K562 (cell line): ENCODE measurements around the gene FAM117B. TPM values are rescaled to one million over a fixed set of nuclear protein-coding genes. Genes with fewer than 3 reads are reported as not detected.

Experiments used
- ASH1L ChIP-seq: fragments of 450-650 bp; IDR thresholded peaks from 2 replicates; pipeline ENCODE4 v1.6.1; 2018; ENCODE audit warnings: borderline replicate concordance, mild to moderate bottlenecking, low read depth; ENCODE audit not compliant: partially characterized antibody
- CC2D1A ChIP-seq: fragments of 450-650 bp; IDR thresholded peaks from 2 replicates; pipeline ENCODE4 v1.6.1; 2017; ENCODE audit warnings: mild to moderate bottlenecking
- CHD1 ChIP-seq: fragments of 200-600 bp; sonication (generic); IDR thresholded peaks from one replicate; pipeline ENCODE4 v1.6.1; 2012; ENCODE audit warnings: mild to moderate bottlenecking, moderate library complexity, low read length, inconsistent platforms
- EWSR1 ChIP-seq: fragments of 450-650 bp; IDR thresholded peaks from 2 replicates; pipeline ENCODE4 v1.6.1; 2018; ENCODE audit warnings: borderline replicate concordance, mild to moderate bottlenecking, low read depth, moderate library complexity; ENCODE audit not compliant: partially characterized antibody
- GTF3C2 ChIP-seq: IDR thresholded peaks from 3 replicates; pipeline ENCODE4 v1.6.1; 2011; ENCODE audit warnings: borderline replicate concordance, mild to moderate bottlenecking, moderate library complexity; ENCODE audit not compliant: insufficient read length; ENCODE audit errors: extremely low read depth
- HDAC1 ChIP-seq, 2 experiments: fragments of 450-650 bp; IDR thresholded peaks; 2 replicates each; pipeline ENCODE4 v1.6.1; 2016 to 2017; ENCODE audit warnings: inconsistent platforms in 1 of 2, mild to moderate bottlenecking in 1 of 2, moderate library complexity in 1 of 2
- HEY1 ChIP-seq: fragments of 250-450 bp; sonication (Bioruptor Pico); IDR thresholded peaks from 2 replicates; pipeline ENCODE4 v1.5.0; 2020; ENCODE audit warnings: mild to moderate bottlenecking, moderate library complexity, borderline replicate concordance
- HMG20A ChIP-seq: fragments of 450-650 bp; formaldehyde crosslinking; conservative IDR thresholded peaks from 2 replicates; pipeline ENCODE4 v1.4.0; 2020; ENCODE audit warnings: mild to moderate bottlenecking, mixed read lengths
- L3MBTL2 ChIP-seq: fragments of 450-650 bp; IDR thresholded peaks from 2 replicates; pipeline ENCODE4 v1.6.1; 2016; ENCODE audit warnings: mild to moderate bottlenecking, moderate library complexity
- NCOA4 ChIP-seq: fragments of 450-650 bp; IDR thresholded peaks from 2 replicates; pipeline ENCODE4 v1.6.1; 2018; ENCODE audit warnings: mild to moderate bottlenecking; ENCODE audit not compliant: partially characterized antibody
- NCOR1 ChIP-seq: fragments of 450-650 bp; IDR thresholded peaks from 2 replicates; pipeline ENCODE4 v1.6.1; 2016; ENCODE audit warnings: mild to moderate bottlenecking, moderate library complexity
- OTX1 ChIP-seq: fragments of 450-650 bp; formaldehyde crosslinking; IDR thresholded peaks from 2 replicates; pipeline ENCODE4 v1.4.0; 2022; ENCODE audit warnings: mild to moderate bottlenecking
- RREB1 ChIP-seq: fragments of 250-450 bp; sonication (Bioruptor Pico); IDR thresholded peaks from 2 replicates; pipeline ENCODE4 v1.4.0; 2020
- SMAD4 ChIP-seq: fragments of 250-450 bp; sonication (Bioruptor Pico); conservative IDR thresholded peaks from 2 replicates; pipeline ENCODE4 v1.8.0; 2021; ENCODE audit warnings: inconsistent platforms, mild to moderate bottlenecking, moderate library complexity
- TAL1 ChIP-seq: fragments of 450-650 bp; IDR thresholded peaks from 2 replicates; pipeline ENCODE4 v1.6.1; 2016; ENCODE audit warnings: mild to moderate bottlenecking
- YY1 ChIP-seq, 3 experiments: IDR thresholded peaks; 2 replicates each; pipeline ENCODE4 v1.6.1; 2011; ENCODE audit warnings: low read length in 2 of 3, mild to moderate bottlenecking in 2 of 3, moderate library complexity in 2 of 3, borderline replicate concordance in 1 of 3, control low read depth in 1 of 3, low read depth in 1 of 3; ENCODE audit not compliant: insufficient read depth in 3 of 3, insufficient replicate concordance in 2 of 3, control insufficient read depth in 1 of 3, insufficient read length in 1 of 3; ENCODE audit errors: extremely low read depth in 1 of 3
- ZC3H11A ChIP-seq: IDR thresholded peaks from 2 replicates; pipeline ENCODE4 v1.6.1; 2012; ENCODE audit warnings: low read depth, low read length, improper control_type of control experiment
- ZNF124 ChIP-seq: sonication (generic); formaldehyde crosslinking; IDR thresholded peaks from 2 replicates; pipeline ENCODE4 v1.8.1; 2022; ENCODE audit warnings: missing genetic modification reagents
- ZNF76 ChIP-seq: fragments of 250-450 bp; sonication (Bioruptor Pico); IDR thresholded peaks from 2 replicates; pipeline ENCODE4 v1.4.0; 2020; ENCODE audit warnings: mild to moderate bottlenecking, moderate library complexity, borderline replicate concordance
- polyA plus RNA-seq, 8 experiments: library from polyadenylated mRNA; depleted of rRNA in 4 of 8; stranded (reverse) in 5 of 8; unstranded in 3 of 8; fragments of >200 nt; fragmentation: Nextera tagmentation in 2 of 8; fragmentation: Illumina TruSeq in 1 of 8; extraction: Ambion mirVana in 2 of 8; extraction: Trizol in 1 of 8; gene quantifications; 2 replicates each; pipeline versions ENCODE4 v1.2.1 to v1.2.3, GENCODE V29; 2011 to 2014; ENCODE audit warnings: inconsistent platforms in 1 of 8, missing spikeins in 1 of 8
- total RNA-seq, 7 experiments: library from RNA; depleted of rRNA in 6 of 7; stranded (reverse); fragments of >200 nt in 6 of 7; fragmentation: Illumina TruSeq in 2 of 7; extraction: Trizol in 2 of 7; gene quantifications; 2 replicates each; pipeline versions ENCODE4 v1.2.1 to v1.2.3, GENCODE V29; 2011 to 2021; ENCODE audit warnings: low replicate concordance in 1 of 7

FAM117B gene
- total and polyA plus RNA-seq, 9 of the 15 experiments (the other 6 are each of a cell fraction or from before 2014, with no cell fraction given) = 1.6 to 5.2 (median 2.6) TPM

- TF ChIP-seq HMG20A (CRISPR knock-in tag) (no peak), NCOR1 (peak; percentile 74), GTF3C2 (no peak), L3MBTL2 (peak; percentile 61; the same call in 1 of the 2 replicates), ZNF76 (CRISPR knock-in tag) (no peak), SMAD4 (peak; percentile 58; the same call in 1 of the 2 replicates), ZNF124 (no peak), NCOA4 (no peak), HDAC1 (IDR thresholded peaks at IDR 0.05) (peak in 1 of 2 experiments; percentile 23; a peak in 1 of 4 replicates), ZC3H11A (no peak), YY1 (IDR thresholded peaks at IDR 0.05; ENCODE audit: borderline replicate concordance in 1 of 3, control insufficient read depth in 1 of 3, extremely low read depth in 1 of 3, insufficient read depth in 3 of 3, insufficient read length in 1 of 3, insufficient replicate concordance in 2 of 3, low read depth in 1 of 3, low read length in 2 of 3) (peak in 1 of 3 experiments; percentile 56), EWSR1 (no peak), RREB1 (CRISPR knock-in tag) (no peak), CHD1 (no peak), TAL1 (no peak), OTX1 (CRISPR knock-in tag) (no peak), CC2D1A (no peak), HEY1 (CRISPR knock-in tag) (no peak), ASH1L (no peak)
These were observed at the start of gene FAM117B (continued) for GRCh38 chr2:202634556-202635427.
